Loucy (cell line): ENCODE results near the gene EFCAB5.

Experiments
- EZH2phosphoT487 ChIP-seq: fragments of 200-600 bp; IDR thresholded peaks from 2 replicates; pipeline ENCODE4 v1.6.1; 2018; ENCODE audit warnings: antibody characterized with exemption, mild to moderate bottlenecking, moderate library complexity, borderline replicate concordance
- TF ChIP-seq, protein P1 (sequence below): fragments of 200-600 bp; sonication (generic); conservative IDR thresholded peaks from 2 replicates; pipeline ENCODE4 v1.5.1; 2014; ENCODE audit warnings: mild to moderate bottlenecking, antibody characterized with exemption, low read length

DNA sequence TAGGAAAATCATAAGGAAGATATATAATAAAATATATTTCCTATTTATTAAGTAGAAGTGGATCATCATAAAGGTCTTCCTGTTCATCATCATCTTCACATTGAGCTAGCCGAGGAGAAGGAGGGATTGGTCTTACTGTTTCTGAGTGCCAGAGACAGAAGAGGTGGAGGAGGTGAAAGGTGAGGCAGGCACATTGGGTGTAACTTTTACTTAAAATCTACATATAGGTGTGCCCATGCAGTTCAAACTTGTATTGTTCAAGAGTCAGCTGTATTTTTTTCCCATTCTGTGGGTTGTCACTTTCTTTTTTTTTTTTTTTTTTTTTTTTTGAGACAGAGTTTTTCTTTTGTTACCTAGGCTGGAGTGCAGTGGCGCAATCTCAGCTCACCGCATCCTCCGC, 210.0 kb downstream of the EFCAB5 start:
- TF ChIP-seq, protein P1, sequence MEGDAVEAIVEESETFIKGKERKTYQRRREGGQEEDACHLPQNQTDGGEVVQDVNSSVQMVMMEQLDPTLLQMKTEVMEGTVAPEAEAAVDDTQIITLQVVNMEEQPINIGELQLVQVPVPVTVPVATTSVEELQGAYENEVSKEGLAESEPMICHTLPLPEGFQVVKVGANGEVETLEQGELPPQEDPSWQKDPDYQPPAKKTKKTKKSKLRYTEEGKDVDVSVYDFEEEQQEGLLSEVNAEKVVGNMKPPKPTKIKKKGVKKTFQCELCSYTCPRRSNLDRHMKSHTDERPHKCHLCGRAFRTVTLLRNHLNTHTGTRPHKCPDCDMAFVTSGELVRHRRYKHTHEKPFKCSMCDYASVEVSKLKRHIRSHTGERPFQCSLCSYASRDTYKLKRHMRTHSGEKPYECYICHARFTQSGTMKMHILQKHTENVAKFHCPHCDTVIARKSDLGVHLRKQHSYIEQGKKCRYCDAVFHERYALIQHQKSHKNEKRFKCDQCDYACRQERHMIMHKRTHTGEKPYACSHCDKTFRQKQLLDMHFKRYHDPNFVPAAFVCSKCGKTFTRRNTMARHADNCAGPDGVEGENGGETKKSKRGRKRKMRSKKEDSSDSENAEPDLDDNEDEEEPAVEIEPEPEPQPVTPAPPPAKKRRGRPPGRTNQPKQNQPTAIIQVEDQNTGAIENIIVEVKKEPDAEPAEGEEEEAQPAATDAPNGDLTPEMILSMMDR: no peak
- TF ChIP-seq EZH2phosphoT487: no peak
